EL (cell line): ENCODE results near the gene COL27A1.

Source experiments
- DNase-seq: peaks from one replicate; pipeline ENCODE4 v3.0.0-alpha.2; 2016

Gene COL27A1

DNA sequence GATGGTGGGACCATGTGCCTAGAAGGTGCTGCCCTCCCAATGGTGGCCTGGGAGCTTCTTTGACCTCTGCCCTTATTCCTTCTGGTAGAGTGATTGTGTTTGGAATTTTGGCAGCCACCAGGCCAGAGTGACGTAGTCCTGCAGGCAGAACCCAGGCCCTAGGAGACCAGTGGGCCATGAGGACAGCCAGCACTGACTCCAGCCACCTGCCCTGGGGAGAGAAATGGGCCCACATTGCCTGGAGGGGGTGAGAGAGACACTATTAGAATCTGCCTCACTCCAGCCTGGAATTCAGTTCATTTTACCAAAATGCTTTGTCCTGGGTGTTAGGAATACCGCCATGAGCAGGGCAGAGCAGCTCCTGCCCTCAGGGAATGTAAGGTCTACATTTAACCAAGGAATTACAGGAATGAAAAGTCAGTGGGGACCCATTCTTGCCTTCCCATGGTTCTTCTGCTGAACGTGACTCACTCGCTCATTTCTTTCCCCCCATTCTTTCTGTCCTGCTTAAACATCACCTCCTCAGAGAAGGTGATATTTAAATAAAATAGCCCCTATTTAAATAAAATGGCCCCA is 5.5 kb upstream of the COL27A1 start:
- DNase-seq: peak; percentile 71

DNA sequence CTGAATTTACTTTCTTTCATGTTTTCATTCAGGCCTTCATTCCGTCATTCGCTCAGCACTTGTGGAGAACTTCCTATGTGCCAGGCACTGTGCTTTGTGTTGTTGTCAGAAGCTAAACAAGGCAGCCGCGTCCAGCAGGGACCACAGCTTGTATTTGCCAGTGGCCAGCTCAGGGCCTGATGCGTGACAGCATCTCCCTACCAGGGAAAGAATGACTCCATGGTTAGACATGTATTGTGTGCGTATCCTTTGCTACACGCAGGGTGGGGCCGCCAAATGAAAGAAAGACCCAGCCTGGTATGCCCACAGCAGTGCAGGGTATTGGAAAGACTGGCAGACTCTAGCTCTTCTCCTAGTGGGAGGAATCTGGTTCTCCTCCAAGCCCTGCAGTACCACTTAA is 4.7 kb upstream of the COL27A1 start:
- DNase-seq: no peak

DNA sequence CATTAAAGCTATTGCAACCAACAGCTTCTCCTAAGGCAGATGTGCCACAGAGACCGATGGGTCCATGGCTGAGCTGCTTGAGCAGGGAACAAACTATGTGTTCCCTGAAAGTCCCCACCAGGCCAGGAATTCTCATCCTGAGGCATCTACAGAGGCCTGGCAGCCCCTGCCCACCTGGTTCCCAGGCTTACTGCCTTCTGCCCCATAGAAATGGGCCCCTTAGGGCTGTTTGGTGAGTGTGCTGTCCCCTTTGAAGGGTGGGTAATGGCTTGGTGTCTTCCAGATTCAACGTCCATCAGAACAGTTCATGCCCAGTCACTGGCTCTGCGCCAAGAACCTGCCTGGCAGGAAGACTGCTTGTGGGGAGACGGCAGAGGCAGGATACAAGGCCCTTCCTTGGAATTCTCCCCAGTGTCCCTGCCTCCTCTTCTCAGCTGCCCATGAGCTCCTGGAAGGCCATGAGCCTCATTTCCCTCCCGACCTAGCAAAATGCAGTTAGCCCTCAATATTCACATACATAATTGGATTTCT is 3.8 kb upstream of the COL27A1 start:
- no peak for DNase-seq

DNA sequence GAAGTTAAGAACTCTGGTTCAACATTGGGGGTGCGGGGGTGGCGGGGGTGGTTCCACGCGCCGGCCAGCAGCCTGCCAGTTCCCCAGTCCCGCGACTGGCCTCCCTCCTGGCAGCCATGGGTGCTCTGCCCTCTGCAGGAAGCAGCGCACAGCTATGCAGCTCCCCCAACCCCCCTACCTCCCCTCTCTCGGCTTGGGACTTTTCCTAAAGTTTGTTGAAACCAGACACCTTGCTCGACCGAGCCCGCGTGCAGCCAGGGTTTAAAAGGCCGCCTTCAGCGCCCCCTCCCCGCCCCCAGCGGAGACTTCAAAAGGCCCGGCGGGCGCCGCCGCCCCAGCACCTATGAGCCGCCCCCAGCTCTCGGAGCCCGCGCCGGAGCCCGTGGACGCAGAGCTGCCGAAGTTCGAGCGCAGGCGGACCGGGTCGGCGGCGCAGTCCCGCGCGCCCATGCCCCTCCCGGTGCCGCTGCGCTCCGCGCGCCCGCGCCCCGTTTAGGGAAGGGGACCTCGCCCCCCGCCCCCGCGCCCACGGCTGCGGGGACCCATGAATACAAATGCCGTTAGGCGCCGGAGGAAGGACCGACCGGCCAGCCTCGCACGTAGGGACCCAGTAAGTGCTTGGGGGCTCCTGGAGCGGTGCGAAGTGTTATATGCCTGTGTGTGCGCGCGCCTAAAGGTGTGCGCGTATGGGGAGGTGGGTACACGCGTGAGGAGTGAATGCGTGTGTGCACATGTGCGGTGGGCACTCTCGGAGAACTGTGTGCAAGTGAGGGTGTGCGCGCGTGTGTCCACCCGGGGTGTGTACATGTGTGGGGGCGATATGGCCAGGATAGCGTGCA is 1.4 kb upstream of the COL27A1 start:
- peak; percentile 51 for DNase-seq

DNA sequence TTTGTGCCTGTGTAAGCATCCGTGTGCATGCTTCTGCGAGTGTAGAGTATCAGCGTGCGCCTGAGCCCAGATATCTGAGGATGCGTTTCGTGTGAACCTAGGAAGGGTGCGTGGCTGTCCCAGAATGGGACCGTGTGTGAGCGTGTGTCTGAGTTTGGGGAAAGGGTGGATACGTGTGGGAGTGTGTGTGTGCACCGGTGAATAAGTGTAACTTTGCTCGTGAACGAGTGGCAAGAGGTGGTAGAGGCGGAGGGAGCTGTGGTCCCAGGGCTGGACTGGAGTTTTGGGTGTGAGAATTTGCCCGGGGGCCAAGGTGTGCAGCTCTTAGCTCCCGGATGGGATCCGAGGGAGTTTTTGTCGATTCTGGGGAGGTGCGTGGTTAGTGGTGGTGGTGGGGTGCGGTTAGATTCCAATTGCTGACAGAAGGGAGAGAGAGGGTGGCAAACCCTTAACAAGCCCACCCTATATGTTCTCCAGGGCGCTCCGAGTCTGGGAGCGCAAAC is 686 bp upstream of the COL27A1 start:
- peak; percentile 20 for DNase-seq

DNA sequence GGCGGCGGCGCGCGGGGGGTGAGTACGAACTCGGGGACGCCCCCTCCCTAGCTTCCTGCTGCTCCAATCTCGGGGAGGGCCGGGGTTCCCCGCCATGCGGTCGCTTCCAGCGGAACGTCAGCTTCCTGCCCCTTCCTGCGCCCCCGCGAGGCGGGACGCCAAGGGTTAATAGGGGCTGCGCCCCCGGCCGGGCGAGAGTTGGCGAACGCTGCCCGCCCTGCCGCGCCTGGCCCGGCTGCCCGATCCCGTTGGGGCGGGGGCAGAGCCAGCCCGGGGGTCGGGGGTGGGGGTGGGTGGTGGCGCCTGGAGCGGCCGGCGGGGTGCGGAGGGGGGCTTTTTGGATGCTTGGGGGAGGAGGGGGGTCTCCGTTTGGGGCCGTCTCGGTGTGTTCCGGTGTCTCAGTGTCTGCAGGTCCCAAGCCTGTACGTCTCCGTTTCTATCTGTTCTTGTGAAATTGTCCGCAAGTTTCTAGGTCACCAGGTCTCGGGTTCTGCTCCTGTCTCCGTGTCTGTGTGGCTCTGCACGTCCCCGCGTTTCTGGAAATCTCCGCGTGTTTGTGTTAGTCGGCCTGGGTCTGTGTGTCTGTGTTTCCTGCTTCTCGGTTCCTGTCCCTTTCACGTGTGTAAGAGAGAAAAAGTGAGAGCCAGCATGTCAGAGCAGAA is 789 bp downstream of the COL27A1 start:
- DNase-seq: no peak

DNA sequence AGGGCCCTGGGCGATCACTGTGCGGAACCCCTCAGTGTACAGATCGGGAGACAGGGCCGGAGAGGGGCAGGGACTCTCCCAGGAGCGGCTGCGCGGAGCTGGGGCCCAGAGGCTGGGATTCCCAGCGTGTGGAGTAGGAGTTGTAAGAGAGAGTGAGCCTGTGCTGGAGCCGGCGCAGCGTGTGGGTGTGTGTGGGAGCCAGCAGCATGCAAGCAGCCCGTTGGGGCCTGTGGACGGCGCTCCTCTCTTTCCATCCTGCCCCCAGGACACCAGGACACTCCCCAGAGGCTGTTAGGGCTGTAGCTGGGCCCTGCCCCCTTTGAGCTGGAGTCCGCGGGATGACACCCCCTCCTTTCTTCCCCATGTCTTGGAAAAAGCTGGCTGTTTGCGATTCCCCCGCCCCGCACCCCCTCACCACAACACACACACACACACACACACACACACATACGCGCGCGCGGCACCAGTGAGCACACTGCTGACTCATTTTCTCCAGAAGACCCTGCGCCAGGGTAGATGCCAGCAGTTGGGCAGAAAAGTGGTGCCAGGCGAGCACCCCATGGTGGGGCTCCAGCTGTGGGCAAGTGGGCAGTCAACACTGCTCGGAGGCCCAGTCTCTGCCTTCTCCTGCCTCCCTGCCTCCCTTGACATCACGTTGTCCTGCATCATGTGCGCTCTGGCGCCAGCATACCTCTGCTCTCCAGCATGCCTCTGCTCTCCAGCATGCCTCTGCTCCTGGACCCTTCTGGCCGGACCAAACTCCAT is 1.5 kb downstream of the COL27A1 start:
- peak; percentile 91 for DNase-seq

DNA sequence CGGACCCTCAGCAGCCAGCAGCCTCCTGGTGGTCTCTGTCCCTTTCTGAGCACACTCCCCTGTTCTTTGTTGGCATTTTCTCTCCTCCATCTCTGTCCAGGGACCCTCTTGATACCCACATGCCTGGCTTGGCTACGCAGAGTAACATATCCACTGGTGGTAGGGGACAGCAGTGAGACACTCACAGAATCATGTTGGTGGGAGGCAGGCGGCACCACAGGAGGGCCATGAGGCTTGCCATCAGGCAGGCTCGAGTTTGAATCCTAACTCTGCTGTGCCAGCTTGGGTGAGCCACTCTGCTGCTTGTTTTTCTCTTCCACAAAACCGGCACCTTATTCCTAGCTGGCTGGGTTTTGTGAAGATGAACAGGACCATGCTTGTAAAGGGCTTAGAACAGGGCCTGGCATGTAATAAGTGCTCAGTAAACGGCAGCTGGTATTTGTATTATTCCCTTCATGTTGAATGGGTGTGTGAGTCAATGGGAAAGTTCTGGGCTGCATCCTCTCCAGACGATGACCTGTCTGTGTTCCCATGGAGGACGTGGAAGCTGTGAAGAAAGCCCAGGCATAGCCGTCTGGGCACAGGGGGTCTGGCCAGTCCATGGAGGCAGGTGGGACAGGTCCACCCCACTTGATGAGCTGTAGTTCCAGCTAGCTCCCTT is 2.3 kb downstream of the COL27A1 start:
- peak; percentile 41 for DNase-seq

DNA sequence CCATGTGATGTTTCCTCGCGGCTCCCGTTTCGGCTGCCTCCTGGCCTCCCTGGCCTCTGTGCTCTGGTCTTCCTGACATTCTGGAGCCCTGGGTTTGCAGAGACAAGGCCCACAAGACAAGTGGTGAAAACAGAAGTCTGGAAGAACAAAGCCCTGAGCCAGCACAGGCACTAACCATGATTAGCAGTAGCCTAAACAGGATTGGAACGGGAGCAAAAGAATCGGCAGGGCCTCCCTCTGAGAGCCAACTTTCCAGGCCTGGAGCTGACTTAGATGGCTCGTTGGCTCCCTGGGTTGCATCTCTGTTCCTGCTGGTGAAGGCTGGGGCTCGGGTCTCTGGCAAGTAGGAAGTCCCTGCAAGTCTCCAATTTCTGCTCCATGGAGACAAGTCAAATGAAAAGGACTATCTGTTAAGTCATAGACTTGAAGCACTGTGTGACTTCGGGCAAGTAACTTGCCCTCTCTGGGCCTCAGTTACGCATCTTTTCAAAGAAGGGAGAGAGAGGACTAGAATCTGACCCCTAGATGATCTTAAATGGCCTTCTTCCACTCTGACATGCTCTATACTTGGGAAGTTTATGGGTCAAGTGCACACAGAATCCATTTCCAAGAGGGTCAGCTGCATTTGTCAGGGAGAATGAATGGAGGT is 3.3 kb downstream of the COL27A1 start:
- no peak for DNase-seq

DNA sequence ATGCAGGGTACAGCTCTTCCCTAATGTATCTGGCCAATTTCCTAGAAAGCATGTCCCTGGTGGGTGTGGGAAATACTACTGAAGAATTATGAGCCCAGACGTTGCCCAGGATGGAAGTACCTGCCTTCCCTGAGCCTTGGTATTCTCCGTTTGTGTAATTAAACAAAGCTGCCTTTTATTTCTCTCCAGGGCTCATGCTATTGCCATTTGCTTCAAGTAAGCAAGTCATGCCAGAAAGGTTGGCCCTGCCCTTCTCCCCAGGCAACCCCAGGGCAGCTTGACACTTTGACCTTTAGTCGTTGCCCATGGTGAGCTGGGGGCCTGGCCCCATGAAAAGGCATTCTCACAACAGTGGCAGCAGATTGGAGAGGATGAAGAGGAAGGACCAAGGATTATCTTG is 4.4 kb downstream of the COL27A1 start:
- DNase-seq: no peak

DNA sequence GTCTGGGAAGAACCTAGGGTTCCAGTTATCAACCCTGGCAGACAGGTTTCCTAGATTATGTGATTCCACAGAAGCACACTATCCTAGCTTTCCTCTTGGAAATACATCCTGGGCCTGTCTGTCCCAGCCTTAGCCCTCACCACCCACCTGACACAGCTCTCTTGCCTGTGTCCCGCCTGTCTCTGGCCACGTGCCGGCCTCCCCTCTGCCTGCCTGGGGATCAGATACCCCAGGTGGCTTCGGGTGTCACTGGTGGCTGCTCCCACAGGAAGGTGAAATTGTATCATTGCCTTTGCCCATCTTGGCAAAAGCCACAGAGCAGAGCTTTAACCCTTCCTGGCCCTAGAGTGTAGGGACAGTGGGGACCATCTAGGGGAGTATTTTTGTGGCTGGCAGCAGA is 6.2 kb downstream of the COL27A1 start:
- no peak for DNase-seq

DNA sequence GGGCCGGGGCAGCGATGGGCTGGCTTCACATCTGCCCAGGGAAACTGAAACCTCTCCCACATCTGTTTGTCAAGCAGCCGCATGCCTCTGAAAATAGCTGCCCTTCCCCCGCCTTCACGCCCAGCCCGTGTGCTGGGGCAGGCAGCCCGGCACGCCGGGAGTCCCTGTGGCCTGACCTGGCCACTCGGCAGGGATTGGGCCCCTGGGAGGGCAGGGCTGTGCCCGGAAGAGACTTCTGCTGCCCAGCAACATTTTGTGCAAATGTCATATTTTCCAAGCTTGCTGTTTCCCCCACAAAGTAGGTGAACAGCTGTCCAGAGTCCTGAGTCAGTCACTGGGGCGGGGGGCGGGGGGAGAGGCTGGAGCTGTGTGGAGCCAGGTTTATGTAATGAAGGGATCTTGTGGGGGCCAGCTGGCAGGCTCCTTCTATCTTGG is 8.2 kb downstream of the COL27A1 start:
- DNase-seq: peak; percentile 70

DNA sequence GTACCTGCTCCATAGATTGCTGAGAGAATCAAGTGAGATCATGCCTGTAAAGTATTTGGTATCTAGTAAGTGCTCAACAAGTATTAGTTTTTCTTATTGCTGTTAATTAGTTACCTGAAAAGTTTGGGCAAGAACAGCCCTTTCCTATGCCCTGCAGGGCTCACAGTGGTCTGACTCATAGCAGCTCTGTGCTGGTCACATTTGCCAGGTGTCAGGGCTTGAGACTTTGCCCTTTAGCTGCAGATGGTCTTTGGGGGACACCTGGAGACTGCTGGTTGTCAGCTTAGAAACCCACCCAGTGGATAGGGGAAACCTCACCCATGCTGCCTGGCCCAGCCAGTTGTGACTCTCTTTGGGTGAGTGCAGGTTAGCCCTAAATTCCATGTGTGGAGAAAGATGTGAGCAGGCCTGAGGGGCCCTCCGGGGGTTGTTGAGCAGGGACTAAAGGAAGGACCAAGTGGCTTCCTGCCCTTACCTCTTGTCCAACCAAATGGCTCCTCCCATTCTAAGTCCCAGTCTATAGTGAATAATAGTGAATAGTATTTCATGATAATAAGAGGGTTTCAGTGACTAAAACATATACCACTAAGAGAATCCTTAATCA is 9.0 kb downstream of the COL27A1 start:
- no peak for DNase-seq

DNA sequence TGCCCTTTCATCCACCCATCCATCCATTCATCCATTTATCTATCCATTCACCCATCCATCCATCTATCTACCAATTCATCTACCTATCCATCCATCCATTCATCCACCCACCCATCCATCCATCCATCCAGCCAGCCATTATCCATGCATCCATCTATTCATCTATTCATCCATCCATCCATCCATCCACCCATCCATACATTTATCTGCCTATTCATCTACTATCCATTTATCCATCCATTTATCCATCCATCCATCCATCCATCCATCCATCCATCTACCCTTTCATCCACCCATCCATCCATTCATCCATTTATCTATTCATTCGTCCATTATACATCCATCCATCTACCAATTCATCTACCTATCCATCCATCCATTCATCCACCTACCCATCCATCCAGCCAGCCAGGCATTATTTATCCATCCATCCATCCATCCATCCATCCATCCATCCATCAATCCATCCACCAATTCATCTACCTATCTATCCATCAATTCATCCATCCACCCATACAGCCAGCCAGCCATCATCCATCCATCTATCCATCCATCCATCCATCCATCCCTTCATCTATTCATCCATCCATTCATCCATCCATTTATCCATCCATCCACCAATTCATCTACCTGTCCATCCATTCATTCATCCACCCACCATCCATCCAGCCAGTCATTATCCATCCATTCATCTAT is 10.2 kb downstream of the COL27A1 start:
- DNase-seq: no peak

DNA sequence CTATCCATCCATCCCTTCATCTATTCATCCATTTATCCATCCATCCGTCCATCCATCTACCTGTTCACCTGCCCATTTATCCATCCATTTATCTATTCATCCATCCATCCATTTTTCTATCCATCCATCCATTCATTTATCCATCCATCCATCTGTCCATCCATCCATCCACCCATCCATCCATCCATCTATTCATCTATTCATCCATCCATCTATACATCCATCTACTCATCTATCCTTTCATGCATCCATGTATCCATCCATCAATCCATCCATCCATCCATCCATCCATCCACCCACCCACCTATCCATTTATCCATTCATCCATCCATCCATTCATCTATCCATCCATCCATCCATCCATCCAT is 10.8 kb downstream of the COL27A1 start:
- no peak for DNase-seq

DNA sequence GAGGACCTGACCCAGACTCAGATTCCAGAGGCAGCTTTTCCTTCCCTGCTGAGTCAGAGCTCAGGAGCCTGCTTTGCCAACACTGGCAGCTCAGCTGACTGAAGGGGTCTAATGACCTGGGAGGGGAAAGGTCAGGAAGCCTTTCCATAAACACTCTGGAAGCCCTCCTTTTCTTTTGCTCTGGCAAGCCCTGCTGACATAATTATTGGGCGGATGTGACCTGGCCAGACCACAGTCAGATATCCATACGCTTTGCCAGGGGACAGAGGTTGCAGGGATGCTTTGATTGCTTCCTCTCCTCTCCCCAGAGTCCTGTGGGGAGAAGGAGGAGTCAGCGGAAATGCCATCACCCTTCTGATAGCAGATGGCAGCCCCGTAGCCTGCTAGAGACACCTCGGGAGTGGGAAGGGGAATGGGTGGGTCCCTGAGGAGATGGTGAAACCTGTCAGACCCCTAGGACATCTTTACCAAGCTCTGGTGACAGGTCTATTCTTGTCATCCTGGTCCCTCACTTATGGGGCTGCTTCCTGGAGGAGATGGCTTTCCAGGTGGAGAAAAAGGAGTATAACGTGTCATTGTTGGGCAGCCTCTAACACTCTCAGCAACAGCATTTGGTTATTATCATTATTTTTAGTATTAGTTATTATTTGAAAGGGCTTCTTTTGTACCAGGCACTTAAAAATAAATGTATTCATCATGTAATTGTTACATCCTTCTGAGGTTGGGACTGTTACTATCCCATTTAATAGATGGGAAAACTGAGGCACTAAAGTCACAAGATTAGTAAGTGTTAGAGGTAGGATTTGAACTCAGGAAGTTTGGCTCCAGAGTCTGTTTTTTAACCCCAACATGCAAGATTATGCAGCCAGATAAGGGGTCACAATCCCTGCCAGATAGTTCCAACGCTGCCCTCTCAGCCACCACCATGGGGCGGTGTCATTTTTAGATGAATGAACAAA is 11.6 kb downstream of the COL27A1 start:
- DNase-seq: peak; percentile 60

DNA sequence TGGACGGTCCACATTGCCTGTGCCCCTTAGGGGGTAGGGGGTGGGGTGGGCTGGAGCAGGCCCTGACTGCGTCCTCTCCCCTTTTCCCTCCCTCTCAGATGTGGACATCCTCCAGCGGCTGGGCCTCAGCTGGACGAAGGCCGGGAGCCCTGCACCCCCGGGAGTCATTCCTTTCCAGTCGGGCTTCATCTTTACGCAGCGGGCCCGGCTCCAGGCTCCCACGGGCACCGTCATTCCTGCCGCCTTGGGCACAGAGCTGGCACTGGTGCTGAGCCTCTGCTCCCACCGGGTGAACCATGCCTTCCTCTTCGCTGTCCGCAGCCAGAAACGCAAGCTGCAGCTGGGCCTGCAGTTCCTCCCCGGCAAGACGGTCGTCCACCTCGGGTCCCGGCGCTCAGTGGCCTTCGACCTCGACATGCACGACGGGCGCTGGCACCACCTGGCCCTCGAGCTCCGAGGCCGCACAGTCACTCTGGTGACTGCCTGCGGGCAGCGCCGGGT is 12.3 kb downstream of the COL27A1 start:
- DNase-seq: no peak

DNA sequence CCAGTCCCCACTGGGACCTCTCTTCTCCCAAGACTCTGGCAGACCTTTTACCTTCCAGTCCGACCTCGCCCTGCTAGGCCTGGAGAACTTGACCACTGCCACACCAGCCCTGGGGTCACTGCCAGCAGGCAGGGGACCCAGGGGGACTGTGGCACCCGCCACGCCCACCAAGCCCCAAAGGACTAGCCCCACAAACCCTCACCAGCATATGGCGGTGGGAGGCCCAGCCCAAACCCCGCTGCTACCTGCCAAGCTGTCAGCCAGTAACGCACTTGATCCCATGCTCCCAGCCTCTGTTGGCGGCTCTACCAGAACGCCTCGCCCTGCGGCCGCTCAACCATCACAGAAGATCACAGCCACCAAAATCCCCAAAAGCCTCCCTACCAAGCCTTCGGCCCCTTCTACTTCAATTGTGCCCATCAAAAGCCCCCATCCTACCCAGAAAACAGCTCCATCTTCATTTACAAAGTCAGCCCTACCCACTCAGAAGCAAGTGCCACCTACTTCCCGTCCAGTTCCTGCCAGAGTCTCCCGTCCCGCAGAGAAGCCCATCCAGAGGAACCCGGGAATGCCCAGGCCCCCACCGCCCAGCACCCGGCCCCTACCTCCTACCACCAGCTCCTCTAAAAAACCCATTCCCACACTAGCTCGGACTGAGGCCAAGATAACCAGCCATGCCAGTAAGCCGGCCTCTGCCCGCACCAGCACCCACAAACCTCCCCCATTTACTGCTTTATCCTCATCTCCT is 13.1 kb downstream of the COL27A1 start:
- no peak for DNase-seq
